ENCODE results near the gene C4orf50. TPM values are rescaled to one million over a fixed set of nuclear protein-coding genes. Genes with fewer than 3 reads are reported as not detected.

The C4orf50 gene
- total and polyA plus RNA-seq, 2 of the 8 experiments (the other 6 are each of a cell fraction or from before 2014, with no cell fraction given) = 0.08 to 0.22 TPM

DNA sequence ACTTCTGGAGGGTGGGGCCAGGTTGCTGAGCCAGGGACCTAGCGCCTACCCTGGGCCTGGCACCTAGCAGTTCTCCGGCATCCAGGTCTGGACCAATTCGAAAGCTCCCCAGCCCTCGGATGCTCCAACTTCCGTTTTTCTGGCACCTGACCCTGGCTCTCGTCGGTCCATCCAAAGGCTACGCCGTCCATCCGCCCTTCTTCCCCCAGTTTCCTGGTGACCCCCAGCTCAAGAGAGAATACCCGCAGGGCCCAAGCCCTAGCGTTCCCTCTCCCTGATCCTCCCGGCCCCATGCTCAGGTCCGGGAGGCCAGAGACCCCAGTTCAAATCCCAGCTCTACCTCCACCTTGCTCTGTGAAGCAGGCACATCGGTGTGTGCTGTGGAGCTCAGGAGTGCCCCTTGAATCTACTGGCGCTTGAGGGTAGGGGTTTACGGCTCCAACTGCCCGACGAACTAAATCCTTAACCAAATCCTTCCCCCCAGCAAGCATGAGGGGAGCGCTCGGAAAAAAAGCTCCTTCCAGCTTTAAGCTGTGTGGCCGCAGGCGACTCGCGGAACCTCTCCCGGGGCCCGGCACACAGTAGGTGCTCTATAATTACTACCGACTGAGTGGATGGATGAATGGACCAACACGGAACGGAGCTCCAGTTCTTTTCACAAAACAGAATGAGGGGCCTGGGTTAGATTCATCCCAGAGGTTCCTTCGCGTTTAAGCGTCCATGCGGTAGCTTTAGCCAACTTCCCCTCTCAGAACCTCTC is 126.5 kb downstream of the C4orf50 start (continued):
- TF ChIP-seq RNF2 (IDR thresholded peaks at IDR 0.05; ENCODE audit: borderline replicate concordance, low read depth, low read length, missing control alignments, poor library complexity, severe bottlenecking) (peak; percentile 42), NANOG (IDR thresholded peaks at IDR 0.05; ENCODE audit: insufficient read depth, low read depth, low read length, poor library complexity, severe bottlenecking) (no peak)

All from H1 (cell line).